SU-DHL-6 (cell line): ENCODE data around the gene SH3BP5L.

Experiments used
- EZH2phosphoT487 ChIP-seq: fragments of 200-600 bp; sonication (generic), shearing (Covaris generic); conservative IDR thresholded peaks from 2 replicates; pipeline ENCODE4 v1.6.1; 2018; ENCODE audit warnings: mild to moderate bottlenecking, antibody characterized with exemption, low read length, moderate library complexity, mixed read lengths
- TF ChIP-seq, protein P1 (sequence below): fragments of 200-600 bp; sonication (generic); IDR thresholded peaks from one replicate; pipeline ENCODE4 v1.5.1; 2017; ENCODE audit warnings: antibody characterized with exemption, mild to moderate bottlenecking, low read length, moderate library complexity; ENCODE audit not compliant: insufficient read depth, poor library complexity, severe bottlenecking

DNA sequence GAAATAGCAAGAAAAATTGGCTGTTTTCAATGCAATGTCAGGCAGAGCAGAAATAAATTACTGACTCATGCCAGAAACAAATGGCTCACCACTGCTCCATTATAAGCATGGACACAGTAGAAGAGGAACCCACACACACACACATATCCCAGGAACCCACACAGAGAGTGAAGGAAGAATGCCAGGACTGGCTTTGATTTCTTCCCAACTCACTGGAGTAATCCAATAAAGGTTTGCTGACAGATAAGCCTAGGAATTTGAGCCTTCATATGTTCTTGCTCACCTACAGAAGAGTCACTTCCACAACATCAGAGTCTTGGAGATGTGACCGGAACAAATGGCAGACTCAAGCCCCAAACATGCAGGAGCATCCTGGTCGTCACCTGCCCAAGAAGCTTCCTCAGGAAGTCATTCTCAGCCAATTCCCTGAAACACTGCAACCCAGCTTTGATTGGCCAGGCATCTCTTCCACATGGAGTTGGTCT, 2.2 kb downstream of the SH3BP5L start:
- TF ChIP-seq, protein P1, sequence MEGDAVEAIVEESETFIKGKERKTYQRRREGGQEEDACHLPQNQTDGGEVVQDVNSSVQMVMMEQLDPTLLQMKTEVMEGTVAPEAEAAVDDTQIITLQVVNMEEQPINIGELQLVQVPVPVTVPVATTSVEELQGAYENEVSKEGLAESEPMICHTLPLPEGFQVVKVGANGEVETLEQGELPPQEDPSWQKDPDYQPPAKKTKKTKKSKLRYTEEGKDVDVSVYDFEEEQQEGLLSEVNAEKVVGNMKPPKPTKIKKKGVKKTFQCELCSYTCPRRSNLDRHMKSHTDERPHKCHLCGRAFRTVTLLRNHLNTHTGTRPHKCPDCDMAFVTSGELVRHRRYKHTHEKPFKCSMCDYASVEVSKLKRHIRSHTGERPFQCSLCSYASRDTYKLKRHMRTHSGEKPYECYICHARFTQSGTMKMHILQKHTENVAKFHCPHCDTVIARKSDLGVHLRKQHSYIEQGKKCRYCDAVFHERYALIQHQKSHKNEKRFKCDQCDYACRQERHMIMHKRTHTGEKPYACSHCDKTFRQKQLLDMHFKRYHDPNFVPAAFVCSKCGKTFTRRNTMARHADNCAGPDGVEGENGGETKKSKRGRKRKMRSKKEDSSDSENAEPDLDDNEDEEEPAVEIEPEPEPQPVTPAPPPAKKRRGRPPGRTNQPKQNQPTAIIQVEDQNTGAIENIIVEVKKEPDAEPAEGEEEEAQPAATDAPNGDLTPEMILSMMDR = no peak
- no peak for TF ChIP-seq EZH2phosphoT487
